Neural progenitor cell (in vitro differentiated cells): ENCODE measurements around the gene ESPN. TPM values are rescaled to one million over a fixed set of nuclear protein-coding genes. Genes with fewer than 3 reads are reported as not detected.

Experiments
- DNase-seq: peaks from one replicate; pipeline ENCODE4 v3.0.0-alpha.2; 2016; ENCODE audit warnings: low spot score
- H2AFZ ChIP-seq: fragments of 200-600 bp; sonication (generic); replicated peaks from 2 replicates; pipeline ENCODE4 v1.6.1; 2016; ENCODE audit warnings: antibody characterized with exemption
- H3F3A ChIP-seq: fragments of 200-600 bp; sonication (generic); 2 replicates; pipeline ENCODE4 v1.6.1; 2016; ENCODE audit warnings: antibody characterized with exemption, low read depth
- H3K27ac ChIP-seq: fragments of 200-600 bp; sonication (generic); 2 replicates; pipeline ENCODE4 v1.5.1; 2016; ENCODE audit warnings: mild to moderate bottlenecking
- H3K27me3 ChIP-seq: fragments of 200-600 bp; sonication (generic); 2 replicates; pipeline ENCODE4 v1.6.1; 2016; ENCODE audit warnings: mild to moderate bottlenecking, moderate library complexity
- H3K36me3 ChIP-seq: fragments of 200-600 bp; sonication (generic); 2 replicates; pipeline ENCODE4 v1.5.1; 2016
- H3K4me1 ChIP-seq: fragments of 200-600 bp; sonication (generic); 2 replicates; pipeline ENCODE4 v1.6.1; 2016; ENCODE audit warnings: mixed run types
- H3K4me2 ChIP-seq: fragments of 200-600 bp; sonication (generic); 2 replicates; pipeline ENCODE4 v1.6.1; 2016
- H3K4me3 ChIP-seq: fragments of 200-600 bp; sonication (generic); 2 replicates; pipeline ENCODE4 v1.5.1; 2016
- H3K79me2 ChIP-seq: fragments of 200-600 bp; sonication (generic); 2 replicates; pipeline ENCODE4 v1.6.1; 2016; ENCODE audit warnings: low read depth
- H3K9ac ChIP-seq: fragments of 200-600 bp; sonication (generic); 2 replicates; pipeline ENCODE4 v1.6.1; 2016
- H3K9me3 ChIP-seq: fragments of 200-600 bp; sonication (generic); 2 replicates; pipeline ENCODE4 v1.5.1; 2016; ENCODE audit warnings: low read depth
- H4K20me1 ChIP-seq: fragments of 200-600 bp; sonication (generic); 2 replicates; pipeline ENCODE4 v1.6.1; 2016; ENCODE audit warnings: low read depth
- H3K27ac Mint-ChIP-seq: 3 replicates; pipeline ENCODE4 v1.8.0; 2021; ENCODE audit warnings: mixed read lengths
- H3K27me3 Mint-ChIP-seq: 2 replicates; pipeline ENCODE4 v1.8.0; 2022; ENCODE audit warnings: low read depth, mild to moderate bottlenecking, inconsistent platforms, moderate library complexity, mixed read lengths; ENCODE audit not compliant: insufficient read depth
- H3K36me3 Mint-ChIP-seq: 3 replicates; pipeline ENCODE4 v1.8.0; 2021; ENCODE audit warnings: mixed read lengths
- H3K4me1 Mint-ChIP-seq: 3 replicates; pipeline ENCODE4 v1.8.0; 2021; ENCODE audit warnings: mixed read lengths
- H3K4me3 Mint-ChIP-seq: 3 replicates; pipeline ENCODE4 v1.8.0; 2021; ENCODE audit warnings: mild to moderate bottlenecking, moderate library complexity, mixed read lengths
- H3K9me3 Mint-ChIP-seq: 3 replicates; pipeline ENCODE4 v1.8.0; 2020; ENCODE audit warnings: mixed read lengths
- CTCF ChIP-seq: fragments of 200-600 bp; sonication (generic); IDR thresholded peaks from 2 replicates; pipeline ENCODE4 v1.5.1; 2017; ENCODE audit warnings: antibody characterized with exemption, mild to moderate bottlenecking
- EZH2 ChIP-seq: fragments of 200-600 bp; sonication (generic); IDR thresholded peaks from 2 replicates; pipeline ENCODE4 v1.6.1; 2017; ENCODE audit warnings: antibody characterized with exemption, mild to moderate bottlenecking, moderate library complexity
- EZH2phosphoT487 ChIP-seq: fragments of 200-600 bp; sonication (generic); IDR thresholded peaks from 2 replicates; pipeline ENCODE4 v1.6.1; 2017; ENCODE audit warnings: antibody characterized with exemption
- total RNA-seq: library from RNA; depleted of rRNA; stranded (reverse); fragments of >200 nt; gene quantifications from 2 replicates; pipeline ENCODE4 v1.2.3, GENCODE V29; 2015; ENCODE audit warnings: low replicate concordance

The ESPN gene
- total RNA-seq, 1 donor from 2014 or later: 7.1 TPM

- peak overlapping the region; percentile 60 for H3K27ac Mint-ChIP-seq
Observed at GRCh38 chr1:6438047-6438525, 13.5 kb downstream of the ESPN start.

GRCh38 chr1:6440198-6441126, 15.9 kb downstream of the ESPN start:
- peaks cover 34% of the 10 kb centered on the region for H3K4me1 Mint-ChIP-seq
- peak overlapping the region; percentile 72 for H3K4me2 ChIP-seq
- H4K20me1 ChIP-seq: peaks cover 5% of the 10 kb centered on the region
- H3F3A ChIP-seq: peaks cover 28% of the 10 kb centered on the region
- peak overlapping the region; percentile 43 for H3K4me3 ChIP-seq
- no peaks in the 10 kb centered on the region for H3K9me3 ChIP-seq
- H3K27me3 Mint-ChIP-seq: peaks cover 22% of the 10 kb centered on the region
- no peaks in the 10 kb centered on the region for H3K79me2 ChIP-seq
- H3K9me3 Mint-ChIP-seq: no peaks in the 10 kb centered on the region
- no peaks in the 10 kb centered on the region for H3K36me3 Mint-ChIP-seq
- H3K27me3 ChIP-seq: peaks cover 34% of the 10 kb centered on the region
- H3K36me3 ChIP-seq: no peaks in the 10 kb centered on the region
- no peak overlapping the region for H2AFZ ChIP-seq
- DNase-seq: peak; percentile 84
- H3K4me3 Mint-ChIP-seq: peak overlapping the region; percentile 64
- H3K27ac ChIP-seq: no peak overlapping the region
- TF ChIP-seq EZH2phosphoT487 (no peak), EZH2 (peak; percentile 44), CTCF (peak; percentile 65)
- no peak overlapping the region for H3K9ac ChIP-seq
- H3K27ac Mint-ChIP-seq: no peak overlapping the region
- peaks cover 5% of the 10 kb centered on the region for H3K4me1 ChIP-seq

More at GRCh38 chr1:6438047-6438525, 13.5 kb downstream of the ESPN start:
- Mint-ChIP-seq H3K27me3 (peaks cover 16% of the 10 kb centered on the region), H3K36me3 (no peaks in the 10 kb centered on the region), H3K4me3 (peak overlapping the region; percentile 72), H3K4me1 (peaks cover 38% of the 10 kb centered on the region), H3K9me3 (no peaks in the 10 kb centered on the region)
- Histone ChIP-seq H4K20me1 (peaks cover 5% of the 10 kb centered on the region), H2AFZ (no peak overlapping the region), H3K27me3 (peaks cover 34% of the 10 kb centered on the region), H3K36me3 (no peaks in the 10 kb centered on the region), H3K27ac (no peak overlapping the region), H3K9me3 (no peaks in the 10 kb centered on the region), H3K9ac (no peak overlapping the region), H3K4me3 (no peak overlapping the region), H3K79me2 (no peaks in the 10 kb centered on the region), H3F3A (peaks cover 28% of the 10 kb centered on the region), H3K4me1 (peaks cover 5% of the 10 kb centered on the region), H3K4me2 (no peak overlapping the region)
- TF ChIP-seq EZH2phosphoT487 (no peak), CTCF (peak; percentile 87), EZH2 (no peak)
- peak; percentile 87 for DNase-seq

GRCh38 chr1:6441586-6441985, 17.0 kb downstream of the ESPN start:
- Mint-ChIP-seq H3K27me3 (peaks cover 22% of the 10 kb centered on the region), H3K27ac (no peak overlapping the region)

More at GRCh38 chr1:6441586-6441985, 17.0 kb downstream of the ESPN start:
- Histone ChIP-seq H3K36me3 (no peaks in the 10 kb centered on the region), H3K4me3 (no peak overlapping the region), H3K27me3 (peaks cover 34% of the 10 kb centered on the region), H3K9me3 (no peaks in the 10 kb centered on the region), H3K4me1 (peaks cover 8% of the 10 kb centered on the region), H3K79me2 (no peaks in the 10 kb centered on the region), H4K20me1 (peaks cover 5% of the 10 kb centered on the region), H3K4me2 (no peak overlapping the region), H2AFZ (no peak overlapping the region), H3K27ac (no peak overlapping the region), H3F3A (peaks cover 31% of the 10 kb centered on the region), H3K9ac (no peak overlapping the region)
- H3K36me3 Mint-ChIP-seq: no peaks in the 10 kb centered on the region
- TF ChIP-seq CTCF (no peak), EZH2 (no peak), EZH2phosphoT487 (no peak)
- peak overlapping the region; percentile 64 for H3K4me3 Mint-ChIP-seq
- no peaks in the 10 kb centered on the region for H3K9me3 Mint-ChIP-seq
- H3K4me1 Mint-ChIP-seq: peaks cover 41% of the 10 kb centered on the region
- DNase-seq: no peak
